Inferior parietal cortex (tissue), 1 donor: Measurements from ENCODE around the gene RPS3.
"Not testable (repeated sequence)": the region's sequence is repeated elsewhere in the genome, so short reads cannot be mapped to it uniquely, and the experiment has no call there.

ENCODE experiments used
- DNase-seq: peaks from one replicate; pipeline ENCODE4 v3.0.0-alpha.2; 2016; ENCODE audit errors: extremely low spot score

The RPS3 gene

GRCh38 chr11:75399344-75400145 lies at the start of gene RPS3:
TSS of gene RPS3 (plus strand) at chr11:75399518. CDS start at chr11:75399548, 30 bp downstream.
- peak; percentile 94 for DNase-seq

GRCh38 chr11:75349521-75350116 lies 49.7 kb upstream of the RPS3 start:
- DNase-seq: no peak

- DNase-seq: no peak
Measured at GRCh38 chr11:75350122-75350742, 49.1 kb upstream of the RPS3 start.

GRCh38 chr11:75350743-75351540 lies 48.4 kb upstream of the RPS3 start:
- no peak for DNase-seq

GRCh38 chr11:75351541-75351790 lies 47.9 kb upstream of the RPS3 start, which contains the start of gene ARRB1:
TSS of gene ARRB1 (minus strand) at chr11:75351661. CDS start at chr11:75351607, 54 bp downstream.
- no peak for DNase-seq

- DNase-seq: no peak
Measured at GRCh38 chr11:75351791-75352587, 47.3 kb upstream of the RPS3 start.

- no peak for DNase-seq
Measured at GRCh38 chr11:75352588-75353206, 46.6 kb upstream of the RPS3 start.

GRCh38 chr11:75355051-75355450 lies 44.3 kb upstream of the RPS3 start:
- no peak for DNase-seq

GRCh38 chr11:75356613-75357012 lies 42.7 kb upstream of the RPS3 start:
- DNase-seq: no peak

- DNase-seq: not testable (repeated sequence)
Measured at GRCh38 chr11:75362285-75362684, 37.0 kb upstream of the RPS3 start.

GRCh38 chr11:75365711-75366181 lies 33.6 kb upstream of the RPS3 start:
- no peak for DNase-seq

- not testable (repeated sequence) for DNase-seq
Measured at GRCh38 chr11:75366826-75367225, 32.5 kb upstream of the RPS3 start.

- DNase-seq: no peak
Measured at GRCh38 chr11:75369560-75370255, 29.6 kb upstream of the RPS3 start.

- DNase-seq: no peak
Measured at GRCh38 chr11:75371949-75372876, 27.1 kb upstream of the RPS3 start.

GRCh38 chr11:75373201-75373600 lies 26.1 kb upstream of the RPS3 start:
- DNase-seq: no peak

GRCh38 chr11:75374646-75375045 lies 24.7 kb upstream of the RPS3 start:
- DNase-seq: no peak

- DNase-seq: no peak
Measured at GRCh38 chr11:75375626-75376025, 23.7 kb upstream of the RPS3 start.

- DNase-seq: no peak
Measured at GRCh38 chr11:75376175-75376574, 23.1 kb upstream of the RPS3 start.

- DNase-seq: not testable (repeated sequence)
Measured at GRCh38 chr11:75378776-75379175, 20.5 kb upstream of the RPS3 start.
